Measurements from ENCODE around the gene SMIM1. TPM values are rescaled to one million over a fixed set of nuclear protein-coding genes. Genes with fewer than 3 reads are reported as not detected.
"Not testable (repeated sequence)": the region's sequence is repeated elsewhere in the genome, so short reads cannot be mapped to it uniquely, and the experiment has no call there.

Gene SMIM1
- total and polyA plus RNA-seq, 2 experiments from 2014 or later = not detected

DNA sequence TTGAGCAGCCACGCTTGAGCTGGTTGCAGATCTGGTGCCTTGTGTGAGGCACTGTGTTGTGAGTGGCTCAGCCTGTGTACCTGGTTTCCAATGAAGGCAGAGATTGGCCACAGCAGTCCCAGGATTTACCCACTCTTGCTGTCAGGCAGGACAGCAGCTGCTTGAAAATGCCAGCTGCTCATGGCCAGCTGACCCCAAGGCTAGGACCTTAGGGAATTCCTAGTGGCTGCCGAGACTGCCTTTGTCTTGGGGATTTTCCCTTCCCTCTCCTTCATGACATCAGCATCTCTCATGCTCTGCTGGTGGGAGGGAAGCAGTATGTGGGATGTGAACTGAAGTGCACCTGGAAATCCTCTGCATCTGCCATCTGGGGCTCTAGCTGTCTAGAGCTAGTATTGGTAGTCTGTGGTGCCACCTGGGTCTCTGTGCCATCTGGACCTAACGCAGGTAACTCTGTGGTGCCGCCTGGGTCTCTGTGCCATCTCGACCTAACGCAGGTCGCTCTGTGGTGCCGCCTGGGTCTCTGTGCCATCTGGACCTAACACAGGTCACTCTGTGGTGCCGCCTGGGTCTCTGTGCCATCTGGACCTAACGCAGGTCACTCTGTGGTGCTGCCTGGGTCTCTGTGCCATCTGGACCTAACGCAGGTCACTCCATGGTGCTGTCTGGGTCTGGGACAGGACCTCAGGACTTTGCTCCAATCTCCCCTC, 27.6 kb downstream of the SMIM1 start:
- 0 out of 2 replicates have a peak, but pooled peaks cover 5% of the 10 kb centered on the region for H3K27me3 ChIP-seq (replicated peaks; ENCODE audit: insufficient read depth)
- no peak overlapping the region for H2AFZ ChIP-seq
- H3K27ac ChIP-seq = no peak overlapping the region
- TF ChIP-seq EZH2phosphoT487 (IDR thresholded peaks at IDR 0.05; ENCODE audit: insufficient read depth, low read depth) = no peak
- no peak for TF ChIP-seq EZH2 (IDR thresholded peaks at IDR 0.05; ENCODE audit: insufficient read depth, poor library complexity, severe bottlenecking)
- no peak overlapping the region for H3K4me2 ChIP-seq (ENCODE audit: unreplicated experiment)
- H3K9me3 ChIP-seq (ENCODE audit: low read depth) = no peaks in the 10 kb centered on the region
- 71 to 74% methylated on average over 11 of the region's 11 CpGs for WGBS, 2 experiments (ENCODE audit: low coverage in 1 of 2, low lambda C conversion rate in 2 of 2, missing lambda C conversion rate in 2 of 2)
- no peak for DNase-seq
- no peaks in the 10 kb centered on the region for H3K36me3 ChIP-seq (ENCODE audit: low read depth)
- no peak overlapping the region for H3K4me3 ChIP-seq
- no peak overlapping the region for H3K9ac ChIP-seq
- no peaks in the 10 kb centered on the region for H4K20me1 ChIP-seq (ENCODE audit: insufficient read depth)
- H3F3A ChIP-seq (ENCODE audit: insufficient read depth) = no peaks in the 10 kb centered on the region
- H3K9me2 ChIP-seq (ENCODE audit: insufficient read depth) = no peaks in the 10 kb centered on the region
- peaks cover 3% of the 10 kb centered on the region for H3K4me1 ChIP-seq (ENCODE audit: insufficient read depth)
- H3K79me2 ChIP-seq (ENCODE audit: insufficient read depth) = peaks cover 11% of the 10 kb centered on the region
- in situ Hi-C loops (cut with MboI) = no loop called here

DNA sequence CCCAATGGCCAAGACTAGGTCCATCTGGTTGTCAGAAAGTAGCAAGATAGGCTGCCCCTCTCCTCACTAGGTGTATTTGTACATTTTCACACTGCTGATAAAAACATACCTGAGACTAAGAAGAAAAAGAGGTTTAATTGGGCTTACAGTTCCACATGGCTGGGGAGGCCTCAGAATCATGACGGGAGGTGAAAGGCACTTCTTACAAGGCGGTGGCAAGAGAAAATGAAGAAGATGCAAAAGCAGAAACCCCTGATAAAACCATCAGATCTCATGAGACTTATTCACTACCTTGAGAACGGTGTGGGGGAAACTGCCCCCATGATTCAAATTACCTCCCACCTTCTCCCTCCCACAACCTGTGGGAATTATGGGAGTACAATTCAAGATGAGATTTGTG, 28.2 kb downstream of the SMIM1 start:
- H3K9ac ChIP-seq; H3K9me3 ChIP-seq (ENCODE audit: low read depth); DNase-seq; in situ Hi-C loops (cut with MboI); H3F3A ChIP-seq (ENCODE audit: insufficient read depth); H3K27me3 ChIP-seq (replicated peaks; ENCODE audit: insufficient read depth); H4K20me1 ChIP-seq (ENCODE audit: insufficient read depth); H2AFZ ChIP-seq; H3K27ac ChIP-seq; H3K79me2 ChIP-seq (ENCODE audit: insufficient read depth); H3K4me3 ChIP-seq; H3K9me2 ChIP-seq (ENCODE audit: insufficient read depth); H3K4me1 ChIP-seq (ENCODE audit: insufficient read depth); H3K36me3 ChIP-seq (ENCODE audit: low read depth); H3K4me2 ChIP-seq (ENCODE audit: unreplicated experiment): not testable (repeated sequence)
- WGBS, 2 experiments (ENCODE audit: low coverage in 1 of 2, low lambda C conversion rate in 2 of 2, missing lambda C conversion rate in 2 of 2) = 35 to 38% methylated on average over 3 of the region's 3 CpGs

DNA sequence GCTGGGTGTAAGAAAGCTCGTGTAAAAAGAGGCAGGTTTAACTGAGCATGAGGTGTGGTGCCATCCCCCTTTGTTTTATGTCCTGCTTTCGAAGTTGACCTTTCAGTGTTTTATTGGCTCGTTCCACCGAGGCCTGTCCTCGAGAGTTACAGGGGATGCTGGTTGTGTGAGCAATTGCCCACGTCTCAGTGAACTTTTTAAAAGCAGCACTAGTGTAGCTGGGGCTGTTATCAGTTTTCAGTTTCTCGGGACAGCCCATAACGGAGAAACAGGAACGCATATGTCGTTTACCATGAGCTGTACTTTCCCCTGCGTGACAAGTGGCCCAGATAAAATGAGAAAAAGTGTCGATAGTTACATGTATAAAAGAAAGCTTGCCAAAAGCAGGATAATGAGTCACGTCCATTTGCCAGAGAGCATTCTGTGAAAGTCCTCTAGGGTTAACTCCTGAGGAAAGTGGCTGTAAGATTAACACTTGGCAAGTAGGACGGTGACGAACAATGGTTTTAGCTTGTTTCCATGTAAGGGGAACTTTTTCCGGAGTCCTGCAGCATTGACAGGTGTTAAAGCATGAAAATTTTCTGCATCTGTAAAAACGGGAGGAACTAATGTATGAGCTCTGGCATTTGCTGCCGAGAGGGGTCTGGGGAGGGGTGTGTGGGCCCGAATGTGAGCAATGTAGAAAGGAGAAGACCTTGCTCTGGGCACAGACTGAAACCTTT, 31.5 kb downstream of the SMIM1 start:
- no peak overlapping the region for H3K4me2 ChIP-seq (ENCODE audit: unreplicated experiment)
- no peaks in the 10 kb centered on the region for H3K9me3 ChIP-seq (ENCODE audit: low read depth)
- 35 to 42% methylated on average over 19 of the region's 19 CpGs for WGBS, 2 experiments (ENCODE audit: low coverage in 1 of 2, low lambda C conversion rate in 2 of 2, missing lambda C conversion rate in 2 of 2)
- in situ Hi-C loops (cut with MboI) = no loop called here
- no peaks in the 10 kb centered on the region for H3K36me3 ChIP-seq (ENCODE audit: low read depth)
- no peak overlapping the region for H3K27ac ChIP-seq
- no peak overlapping the region; the same call in 1 of the 2 replicates for H2AFZ ChIP-seq
- no peak overlapping the region for H3K4me3 ChIP-seq
- no peaks in the 10 kb centered on the region for H3K9me2 ChIP-seq (ENCODE audit: insufficient read depth)
- no peaks in the 10 kb centered on the region for H3K4me1 ChIP-seq (ENCODE audit: insufficient read depth)
- no peaks in the 10 kb centered on the region for H3F3A ChIP-seq (ENCODE audit: insufficient read depth)
- H3K9ac ChIP-seq = no peak overlapping the region
- H3K79me2 ChIP-seq (ENCODE audit: insufficient read depth) = no peaks in the 10 kb centered on the region
- no peaks in the 10 kb centered on the region for H4K20me1 ChIP-seq (ENCODE audit: insufficient read depth)
- no peak for TF ChIP-seq EZH2 (IDR thresholded peaks at IDR 0.05; ENCODE audit: insufficient read depth, poor library complexity, severe bottlenecking)
- no peak for TF ChIP-seq EZH2phosphoT487 (IDR thresholded peaks at IDR 0.05; ENCODE audit: insufficient read depth, low read depth)
- DNase-seq = peak; percentile 46
- 0 out of 2 replicates have a peak, but pooled peaks cover 5% of the 10 kb centered on the region for H3K27me3 ChIP-seq (replicated peaks; ENCODE audit: insufficient read depth)

DNA sequence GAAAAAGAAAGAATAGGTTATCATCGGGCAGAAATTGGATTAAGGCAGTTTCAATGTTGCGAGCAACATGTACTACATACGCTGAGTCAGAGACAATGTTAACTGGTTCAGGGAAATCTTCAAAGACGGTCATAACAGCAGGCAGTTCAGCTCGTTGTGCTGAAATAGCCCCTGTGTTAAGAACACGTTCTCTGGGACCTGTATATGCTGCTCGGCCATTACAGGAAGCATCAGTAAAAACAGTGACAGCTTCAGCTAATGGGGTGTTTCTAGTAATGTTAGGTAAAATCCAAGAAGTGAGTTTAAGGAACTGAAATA, 32.0 kb downstream of the SMIM1 start:
- H3K9me3 ChIP-seq (ENCODE audit: low read depth); H3K9ac ChIP-seq; in situ Hi-C loops (cut with MboI); H3K36me3 ChIP-seq (ENCODE audit: low read depth); H3K4me1 ChIP-seq (ENCODE audit: insufficient read depth); H4K20me1 ChIP-seq (ENCODE audit: insufficient read depth); H3K9me2 ChIP-seq (ENCODE audit: insufficient read depth); H3K4me3 ChIP-seq; H3K79me2 ChIP-seq (ENCODE audit: insufficient read depth); DNase-seq; H2AFZ ChIP-seq; H3K27ac ChIP-seq; H3F3A ChIP-seq (ENCODE audit: insufficient read depth); H3K27me3 ChIP-seq (replicated peaks; ENCODE audit: insufficient read depth); H3K4me2 ChIP-seq (ENCODE audit: unreplicated experiment): not testable (repeated sequence)
- WGBS, 2 experiments (ENCODE audit: low coverage in 1 of 2, low lambda C conversion rate in 2 of 2, missing lambda C conversion rate in 2 of 2) = 46 to 49% methylated on average over 7 of the region's 7 CpGs
